Posterior cingulate gyrus (tissue), 11 donors: ENCODE measurements around the gene GPC6.
"Not testable (repeated sequence)": the region's sequence is repeated elsewhere in the genome, so short reads cannot be mapped to it uniquely, and the experiment has no call there.

ENCODE experiments used
- DNase-seq, 10 donors: peaks; one replicate each; pipeline versions ENCODE4 v3.0.0 to v3.0.0-alpha.2; 2020 to 2021; ENCODE audit warnings: mixed read lengths in 3 of 10
- intact Hi-C: fragments of 100-400 bp; cut with DNase I; formaldehyde crosslinking; loops from one replicate; pipeline ENCODE4 v1.15.1; 2023

Gene GPC6

DNA sequence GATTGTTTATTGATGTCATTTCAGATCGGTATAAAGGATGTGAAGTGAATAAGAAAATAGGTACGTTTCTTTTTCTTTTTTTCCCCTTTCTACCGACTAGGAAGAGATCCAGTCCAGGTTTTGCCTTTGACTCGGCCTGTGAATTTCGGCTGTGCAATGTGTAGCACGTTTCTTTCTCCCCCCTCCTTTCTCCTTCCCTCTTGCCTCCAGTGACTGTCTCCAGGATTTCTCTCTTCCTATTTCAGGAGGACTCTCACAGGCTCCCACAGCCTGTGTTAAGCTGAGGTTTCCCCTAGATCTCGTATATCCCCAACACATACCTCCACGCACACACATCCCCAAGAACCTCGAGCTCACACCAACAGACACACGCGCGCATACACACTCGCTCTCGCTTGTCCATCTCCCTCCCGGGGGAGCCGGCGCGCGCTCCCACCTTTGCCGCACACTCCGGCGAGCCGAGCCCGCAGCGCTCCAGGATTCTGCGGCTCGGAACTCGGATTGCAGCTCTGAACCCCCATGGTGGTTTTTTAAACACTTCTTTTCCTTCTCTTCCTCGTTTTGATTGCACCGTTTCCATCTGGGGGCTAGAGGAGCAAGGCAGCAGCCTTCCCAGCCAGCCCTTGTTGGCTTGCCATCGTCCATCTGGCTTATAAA, at the start of gene GPC6:
Gene GPC6, plus strand, starts transcription at position 185 of the 657 bp plus-strand sequence.
- peak in 7 of 10 donors; percentile 14 to 88 (median 46) for DNase-seq
- intact Hi-C loops = no loop called here

DNA sequence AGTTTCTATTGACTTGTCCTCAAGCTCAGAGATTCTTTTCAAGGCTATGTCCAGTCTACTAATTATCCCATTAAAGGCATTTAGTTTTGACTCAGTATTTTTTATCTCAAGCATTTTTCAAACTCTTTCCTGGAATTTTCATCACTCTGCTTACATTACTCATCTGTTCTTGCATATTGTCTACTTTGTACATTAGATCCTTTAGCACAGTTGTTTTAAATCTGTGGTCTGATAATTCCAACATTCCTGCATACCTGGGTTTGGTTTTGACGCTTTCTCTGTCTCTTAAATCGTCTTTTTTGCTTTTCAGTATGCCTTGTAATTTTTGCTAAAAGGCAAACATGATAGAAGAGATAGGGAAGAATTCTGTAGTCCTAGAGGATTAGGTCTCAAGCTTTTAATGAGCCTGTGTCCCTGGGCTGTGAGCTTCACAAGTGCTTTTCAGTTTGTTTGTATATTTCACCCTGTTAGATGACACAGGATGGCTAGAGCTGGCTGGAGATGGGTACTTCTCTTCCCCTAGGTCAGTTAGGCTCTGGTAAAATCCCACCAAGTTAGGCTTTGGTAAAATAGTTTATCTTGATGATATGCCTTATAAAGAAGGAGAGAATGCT, 46.1 kb upstream of the GPC6 start:
- intact Hi-C loops = no loop called here
- no peak for DNase-seq

DNA sequence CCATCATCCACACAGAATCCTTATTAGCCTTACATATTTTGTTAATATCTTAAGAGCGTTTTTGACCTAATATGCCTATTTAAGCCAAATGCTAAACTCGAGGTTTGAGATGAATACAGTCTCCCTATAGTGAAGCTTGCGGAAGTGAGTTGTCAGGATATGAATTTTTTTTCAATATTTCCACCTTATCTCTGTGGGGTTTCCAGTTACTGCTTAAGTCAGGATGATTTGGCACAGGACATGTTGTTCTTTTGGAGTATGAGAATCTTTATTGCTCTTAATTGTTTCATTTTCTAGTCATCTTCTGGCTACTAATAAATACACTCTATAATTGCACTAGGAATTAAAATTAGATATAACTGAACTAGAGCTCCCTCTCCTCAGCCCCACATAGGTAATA, 44.2 kb upstream of the GPC6 start:
- intact Hi-C loops = no loop called here
- no peak for DNase-seq

DNA sequence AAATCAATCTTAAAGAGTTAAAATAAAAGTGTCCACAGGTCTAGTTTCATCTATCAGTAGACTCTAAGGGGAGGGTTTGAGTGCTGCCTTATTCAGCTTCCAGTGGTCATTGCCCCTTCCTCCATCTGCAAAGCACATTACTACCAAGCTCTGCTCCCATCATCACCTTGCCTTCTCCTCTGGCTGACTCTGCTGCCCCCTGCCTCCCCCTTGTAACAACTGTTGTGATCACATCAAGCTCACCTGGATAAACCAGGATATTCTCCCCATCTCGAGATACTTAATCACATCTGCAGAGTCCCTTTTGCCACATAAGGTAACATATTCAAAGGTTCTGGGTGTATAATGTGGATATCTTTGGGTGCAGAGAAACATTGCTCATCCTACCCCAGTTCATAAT, 43.3 kb upstream of the GPC6 start:
- intact Hi-C loops = no loop called here
- DNase-seq = no peak

DNA sequence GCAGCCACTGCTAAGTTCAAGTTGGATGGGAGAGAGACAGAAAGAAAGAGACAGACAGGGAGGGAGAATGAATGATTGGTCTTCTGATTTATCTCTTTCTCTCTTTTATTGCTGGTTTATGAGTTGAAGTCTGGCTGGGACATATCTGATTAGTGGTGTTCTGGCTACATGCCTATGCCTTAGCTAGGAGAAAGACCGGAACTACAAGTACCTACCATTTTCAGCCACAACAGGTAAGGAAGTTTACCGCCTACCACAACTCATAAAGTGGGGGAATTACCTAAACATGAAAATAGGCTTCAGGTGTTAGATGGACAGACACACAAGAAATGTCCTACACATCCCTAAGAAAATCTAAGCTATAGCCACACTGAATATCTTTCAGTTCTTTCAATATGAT, 36.6 kb upstream of the GPC6 start:
- intact Hi-C loops = no loop called here
- DNase-seq = no peak

DNA sequence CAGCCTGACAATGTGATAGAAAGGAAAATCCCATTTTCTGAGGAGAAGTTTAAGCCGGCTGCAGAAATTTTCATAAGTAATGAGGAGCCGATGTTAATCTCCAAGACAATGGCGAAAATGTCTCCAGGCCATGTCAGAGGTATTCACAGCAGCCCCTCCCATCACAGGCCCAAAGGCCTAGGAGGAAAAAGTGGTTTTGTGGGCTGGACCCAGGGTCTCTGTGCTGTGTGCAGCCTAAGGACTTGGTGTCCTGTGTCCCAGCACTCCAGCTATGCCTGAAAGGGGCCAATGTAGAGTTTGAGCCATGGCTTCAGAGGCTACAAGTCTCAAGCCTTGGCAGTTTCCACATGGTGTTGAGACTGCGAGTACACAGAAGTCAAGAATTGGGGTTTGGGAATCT, 32.9 kb upstream of the GPC6 start:
- DNase-seq = no peak
- intact Hi-C loops = no loop called here

DNA sequence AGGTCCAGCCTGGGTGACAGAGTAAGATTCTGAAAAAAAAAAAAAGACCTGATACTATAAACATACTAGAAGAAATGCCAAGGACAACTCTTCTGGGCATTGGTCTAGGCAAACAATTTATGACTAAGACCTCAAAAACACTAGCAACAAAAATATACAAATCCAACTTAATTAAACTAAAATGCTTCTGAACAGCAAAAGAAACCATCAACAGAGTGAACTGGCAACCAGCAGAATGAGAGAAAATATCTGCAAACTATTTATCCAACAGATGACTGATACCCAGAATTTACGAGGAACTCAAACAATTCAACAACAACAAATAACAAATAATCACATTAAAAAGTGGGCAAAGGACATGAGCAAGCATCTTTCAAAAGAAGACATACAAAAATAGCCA, 26.8 kb upstream of the GPC6 start:
- DNase-seq = no peak
- intact Hi-C loops = no loop called here

DNA sequence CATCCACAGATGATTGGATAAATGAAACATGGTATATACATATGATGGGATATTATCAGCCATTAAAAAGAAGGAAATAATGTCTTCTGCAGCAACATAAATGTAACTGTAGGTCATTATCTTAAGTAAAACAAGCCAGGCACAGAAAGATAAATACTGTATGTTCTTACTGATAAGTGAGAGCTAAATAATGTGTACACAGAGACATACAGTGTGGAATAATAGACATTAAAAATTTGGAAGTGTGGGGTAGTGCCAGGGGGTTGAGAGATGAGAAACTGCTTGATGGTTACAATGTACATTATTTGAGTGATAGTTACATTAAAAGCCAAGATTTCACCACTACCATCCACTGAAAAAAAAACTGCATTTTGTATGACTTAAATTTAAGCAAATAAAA, 26.0 kb upstream of the GPC6 start:
- DNase-seq = no peak
- intact Hi-C loops = no loop called here

DNA sequence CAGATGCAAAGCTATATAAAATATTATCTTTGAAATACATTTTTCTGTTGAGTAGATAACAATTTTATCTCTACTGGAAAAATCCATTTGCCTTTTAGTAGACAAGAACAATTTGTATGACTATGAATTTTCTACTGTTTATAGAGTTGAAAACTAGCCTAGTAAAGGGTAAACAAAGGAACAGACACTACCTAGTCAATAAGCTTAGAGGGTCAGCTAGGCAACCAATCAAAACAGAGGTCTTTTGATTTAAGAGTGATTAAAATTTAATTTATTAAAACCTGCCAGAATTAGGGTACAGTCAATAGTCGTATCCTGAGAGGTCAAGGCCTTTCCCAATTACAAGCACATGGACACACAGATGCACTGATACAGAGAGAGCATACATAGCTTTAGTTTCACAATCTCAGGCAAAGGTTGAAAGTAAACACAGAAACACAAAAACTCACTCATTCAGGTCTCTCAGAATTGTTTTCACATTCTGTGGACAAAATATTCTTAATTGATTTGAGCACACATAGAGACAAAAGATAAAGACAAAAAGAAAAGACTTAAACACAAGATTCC, 24.5 kb upstream of the GPC6 start:
- intact Hi-C loops = no loop called here
- no peak for DNase-seq

DNA sequence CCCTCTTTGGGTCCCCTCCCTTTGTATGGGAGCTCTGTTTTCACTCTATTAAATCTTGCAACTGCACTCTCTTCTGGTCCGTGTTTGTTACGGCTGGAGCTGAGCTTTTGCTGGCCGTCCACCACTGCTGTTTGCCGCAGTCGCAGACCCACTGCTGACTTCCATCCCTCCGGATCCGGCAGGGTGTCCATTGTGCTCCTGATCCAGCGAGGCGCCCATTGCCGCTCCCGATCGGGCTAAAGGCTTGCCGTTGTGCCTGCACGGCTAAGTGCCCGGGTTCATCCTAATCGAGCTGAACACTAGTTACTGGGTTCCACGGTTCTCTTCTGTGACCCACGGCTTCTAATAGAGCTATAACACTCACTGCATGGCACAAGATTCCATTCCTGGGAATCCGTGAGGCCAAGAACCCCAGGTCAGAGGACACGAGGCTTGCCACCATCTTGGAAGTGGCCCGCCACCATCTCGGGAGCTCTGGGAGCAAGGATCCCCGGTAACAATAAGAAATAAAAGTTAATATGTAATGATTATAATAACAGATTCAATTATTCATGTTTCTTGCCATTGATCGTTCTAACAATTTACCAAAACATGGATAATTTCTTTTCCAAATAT, 19.7 kb upstream of the GPC6 start:
- DNase-seq = peak in 3 of 10 donors; percentile 41 to 77 (median 61)
- intact Hi-C loops = not testable (repeated sequence)

DNA sequence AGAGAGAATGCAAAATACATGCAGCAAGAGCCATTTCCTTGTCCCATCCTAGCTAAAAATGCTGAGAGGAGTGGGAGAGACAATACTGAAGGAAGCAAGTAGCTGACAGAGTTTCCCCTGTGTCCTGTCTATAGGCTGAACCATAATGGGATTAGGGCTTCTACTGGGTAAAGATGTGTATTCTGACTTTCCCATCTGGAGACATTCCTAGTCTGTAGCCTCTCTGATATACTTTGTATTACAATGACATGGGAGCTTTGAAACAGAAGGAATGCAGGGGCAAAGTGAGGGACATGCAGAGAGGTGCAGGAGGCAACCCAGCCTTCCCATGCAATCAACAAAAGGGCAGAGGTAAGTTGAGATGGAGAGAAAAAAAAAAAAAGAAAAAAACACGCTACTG, 10.5 kb upstream of the GPC6 start:
- intact Hi-C loops = no loop called here
- no peak for DNase-seq

DNA sequence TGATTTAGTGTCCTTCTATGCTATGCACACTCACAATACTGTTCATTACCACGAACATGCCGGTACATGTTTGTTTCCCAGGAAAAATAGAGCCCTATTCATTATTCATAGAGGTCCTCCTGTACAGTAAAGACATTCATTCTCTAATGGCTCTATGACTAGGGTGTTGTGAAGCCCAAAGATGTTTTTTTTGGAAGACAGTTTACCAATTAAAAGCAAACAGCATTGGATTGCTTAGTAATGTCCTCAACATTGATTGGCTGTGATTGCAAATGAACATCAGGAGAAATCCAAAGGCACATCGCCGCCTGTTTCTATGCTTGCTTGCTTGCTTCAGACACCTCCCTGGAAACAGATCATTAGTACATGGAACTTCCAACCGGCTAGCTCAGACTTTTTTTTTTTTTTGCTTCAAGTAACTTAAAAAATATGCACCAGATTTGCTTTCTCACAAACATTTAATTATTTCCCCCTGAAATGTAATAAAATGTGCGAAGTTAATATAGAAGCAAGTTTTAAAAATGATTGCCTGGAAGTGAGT, 8.8 kb upstream of the GPC6 start:
- intact Hi-C loops = no loop called here
- no peak for DNase-seq

DNA sequence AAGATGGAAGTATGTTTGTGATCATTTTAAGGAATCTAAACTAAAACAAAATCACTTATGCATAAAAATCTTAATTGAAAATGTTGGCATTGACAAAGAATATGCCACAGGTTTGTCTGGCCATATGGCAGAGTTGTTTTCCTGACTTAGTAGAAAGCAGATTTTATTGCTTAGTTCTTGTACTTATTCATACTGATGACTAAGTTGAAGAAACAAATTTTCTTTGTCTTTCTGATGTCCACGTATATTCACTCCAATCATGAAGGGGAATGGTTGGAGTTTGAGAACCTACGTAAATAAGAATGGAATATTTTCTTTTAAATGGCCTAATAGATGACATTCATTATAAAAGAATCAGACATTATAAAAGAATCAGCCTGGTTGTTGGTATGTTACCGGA, 8.0 kb upstream of the GPC6 start:
- intact Hi-C loops = no loop called here
- DNase-seq = no peak

DNA sequence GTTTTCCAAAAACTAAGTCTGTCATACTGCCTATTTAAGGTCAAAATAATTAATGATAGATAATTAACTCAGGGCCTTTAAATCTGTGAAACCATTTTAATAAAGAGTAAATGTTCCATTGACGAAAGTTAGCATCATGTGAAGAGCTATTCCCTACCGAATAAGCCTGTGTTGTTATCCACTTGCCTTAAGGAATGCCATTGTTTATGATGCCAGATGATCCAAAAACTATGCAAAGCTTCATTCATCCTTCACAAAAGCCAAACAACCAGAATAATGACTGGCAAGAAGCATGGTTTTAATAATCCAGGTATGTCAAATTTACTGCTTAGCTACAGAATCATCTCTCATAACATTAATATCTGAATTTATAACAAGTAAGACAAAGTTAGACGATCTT, 6.5 kb upstream of the GPC6 start:
- DNase-seq = no peak
- intact Hi-C loops = no loop called here

DNA sequence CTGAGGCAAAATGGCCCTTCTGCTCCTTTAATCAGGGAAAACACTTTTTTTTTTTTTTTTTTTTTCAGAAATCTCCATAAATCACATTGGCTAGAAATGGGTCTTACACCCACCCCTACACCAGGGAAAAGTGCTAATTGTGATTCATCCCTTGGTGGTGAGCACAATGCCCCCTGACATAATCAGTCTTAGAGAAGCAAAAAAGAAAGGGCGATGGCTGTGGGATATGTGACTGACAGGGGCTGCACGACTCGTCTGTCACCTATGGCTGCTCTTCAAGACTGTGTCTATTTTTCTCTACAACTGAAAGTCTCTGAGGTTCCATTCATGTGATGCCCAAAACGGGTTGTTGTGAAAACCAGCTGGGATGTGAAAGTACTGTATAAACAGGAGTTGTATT, 3.6 kb upstream of the GPC6 start:
- intact Hi-C loops = no loop called here
- DNase-seq = no peak

DNA sequence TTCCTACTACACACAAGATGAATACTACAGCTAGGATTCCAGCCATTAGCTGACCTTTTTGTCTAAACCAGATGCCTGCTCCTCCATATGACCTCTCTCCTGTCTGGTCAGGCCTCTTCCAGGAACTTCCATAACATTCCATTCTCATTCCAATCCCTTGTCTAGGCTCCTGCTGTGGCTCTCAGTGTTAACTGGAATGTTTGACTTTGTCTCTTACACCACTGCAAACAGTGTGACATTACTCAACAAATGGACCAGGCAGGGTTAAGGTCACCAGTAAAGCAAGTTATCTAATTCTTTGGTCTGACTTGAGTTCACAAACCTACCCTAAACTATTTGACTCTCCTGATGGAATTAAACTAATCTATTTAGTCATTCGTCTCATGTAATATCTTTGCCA, 2.1 kb upstream of the GPC6 start:
- no peak for DNase-seq
- intact Hi-C loops = no loop called here

DNA sequence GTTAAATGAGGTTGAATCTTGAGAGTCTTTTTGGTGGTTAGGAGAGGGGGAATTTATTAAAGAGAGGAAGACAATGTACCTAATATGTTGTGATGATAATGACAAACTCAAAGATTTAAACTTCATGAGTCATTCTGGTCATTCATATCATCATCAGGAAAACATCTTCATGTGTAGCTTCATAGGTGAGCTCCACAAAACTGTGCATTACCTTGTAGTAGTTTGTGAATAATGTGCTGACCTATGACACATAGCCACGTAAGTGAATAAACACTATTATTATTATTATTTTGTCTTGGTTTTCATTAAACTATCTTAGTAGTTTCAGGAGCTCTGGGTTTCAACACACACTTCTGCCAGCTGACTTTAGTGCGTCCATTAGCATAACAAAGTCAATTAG, 997 bp upstream of the GPC6 start:
- intact Hi-C loops = no loop called here

DNA sequence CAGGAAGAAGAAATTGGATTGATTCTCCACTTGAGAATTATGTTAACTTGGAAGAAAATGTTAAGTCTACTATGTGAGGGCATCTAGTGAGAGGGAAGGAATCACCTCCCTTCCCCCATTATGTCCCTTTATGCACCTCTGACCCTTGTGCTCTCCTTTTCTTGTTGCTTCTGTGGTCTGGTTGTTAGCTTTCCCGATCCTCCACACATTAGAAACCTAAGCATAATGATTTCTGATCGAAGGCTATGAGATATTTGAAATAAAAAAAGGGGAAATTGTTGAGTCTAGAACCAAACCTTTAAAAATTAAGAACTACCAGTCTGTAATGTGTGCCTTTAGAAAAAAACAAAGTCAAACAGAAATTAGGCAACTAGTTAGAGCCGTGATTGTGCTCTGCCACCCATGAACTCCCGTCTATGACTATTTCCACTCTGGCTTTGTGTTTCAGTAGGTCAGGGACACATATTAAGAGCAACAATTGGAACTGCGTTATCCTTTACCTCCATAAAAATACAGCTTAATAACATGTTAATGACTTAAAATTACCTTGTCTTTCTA, 463 bp upstream of the GPC6 start:
- intact Hi-C loops = no loop called here
- DNase-seq = no peak

More for the DNA sequence above, 997 bp upstream of the GPC6 start:
- DNase-seq = no peak

DNA sequence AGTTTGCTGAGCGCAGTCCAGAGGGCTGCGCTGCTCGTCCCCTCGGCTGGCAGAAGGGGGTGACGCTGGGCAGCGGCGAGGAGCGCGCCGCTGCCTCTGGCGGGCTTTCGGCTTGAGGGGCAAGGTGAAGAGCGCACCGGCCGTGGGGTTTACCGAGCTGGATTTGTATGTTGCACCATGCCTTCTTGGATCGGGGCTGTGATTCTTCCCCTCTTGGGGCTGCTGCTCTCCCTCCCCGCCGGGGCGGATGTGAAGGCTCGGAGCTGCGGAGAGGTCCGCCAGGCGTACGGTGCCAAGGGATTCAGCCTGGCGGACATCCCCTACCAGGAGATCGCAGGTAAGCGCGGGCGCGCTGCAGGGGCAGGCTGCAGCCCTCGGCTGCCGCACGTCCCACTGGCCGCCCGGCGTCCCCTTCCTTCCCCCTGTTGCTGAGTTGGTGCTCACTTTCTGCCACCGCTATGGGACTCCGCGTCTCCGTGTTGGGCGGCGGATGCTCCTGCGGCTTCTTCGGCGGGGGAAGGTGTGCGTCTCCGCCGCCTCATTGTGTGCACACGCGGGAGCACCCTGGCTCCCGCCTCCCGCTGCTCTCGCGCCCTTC, 772 bp downstream of the GPC6 start:
- intact Hi-C loops = no loop called here
- DNase-seq = peak in 7 of 10 donors; percentile 18 to 89 (median 28)

DNA sequence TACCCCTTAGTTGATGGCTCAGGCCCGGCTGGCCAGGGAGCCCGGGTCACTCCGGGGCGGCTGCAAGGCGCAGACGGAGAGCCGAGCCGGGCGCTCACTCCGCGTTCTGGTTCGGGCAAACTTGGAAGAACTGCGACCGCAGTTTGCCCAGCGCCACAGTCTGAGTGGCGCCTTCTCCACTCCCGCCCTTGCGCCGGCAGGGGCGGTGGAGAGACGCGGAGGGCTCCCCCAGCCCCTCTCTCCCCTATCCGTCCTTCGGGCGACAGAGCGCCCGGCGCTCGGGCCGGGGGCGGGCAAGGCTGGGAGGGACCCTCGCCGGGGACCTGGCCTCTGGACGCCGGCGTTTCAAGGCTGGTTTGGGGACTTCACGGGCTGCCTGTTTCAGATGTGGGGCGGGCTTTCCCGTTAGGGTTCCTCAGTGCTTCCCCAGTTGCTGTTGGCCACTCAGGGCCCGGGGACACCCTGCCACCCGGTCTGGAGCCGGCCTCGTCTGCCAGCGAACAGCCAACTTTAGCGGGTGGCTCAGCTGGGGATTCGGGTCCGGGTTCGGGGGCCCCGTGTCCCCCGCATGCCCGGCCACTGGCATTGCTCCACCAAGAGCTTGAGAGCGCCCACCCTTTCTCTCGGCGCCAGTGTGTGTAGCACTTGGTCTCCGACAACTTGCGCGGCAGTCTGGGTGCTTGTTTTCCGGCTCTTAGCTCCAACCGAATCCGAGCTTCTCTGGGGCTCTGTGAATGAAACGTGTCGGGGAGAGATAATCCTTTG, 1.5 kb downstream of the GPC6 start:
- peak in 9 of 10 donors; percentile 32 to 91 (median 60) for DNase-seq
- intact Hi-C loops = no loop called here
